DND-41 (cell line): ENCODE data around the gene MIS18BP1.

Source experiments
- ATAC-seq: fragments of 200-7000 bp; cut with Tn5 transposase; 3 replicates; pipeline ENCODE4 v1.9.1; 2021; ENCODE audit warnings: low read depth; ENCODE audit not compliant: insufficient read depth
- DNase-seq: peaks from one replicate; pipeline ENCODE4 v3.0.0-alpha.2; 2020
- H2AFZ ChIP-seq: 2 replicates; pipeline ENCODE4 v1.6.0; 2012; ENCODE audit warnings: low read depth, low read length
- H3K27ac ChIP-seq: 2 replicates; pipeline ENCODE4 v1.5.1; 2012; ENCODE audit warnings: low read length, inconsistent platforms
- H3K27me3 ChIP-seq: fragments of 200-600 bp; sonication (generic); 2 replicates; pipeline ENCODE4 v1.6.0; 2012; ENCODE audit warnings: low read length, mild to moderate bottlenecking, inconsistent platforms; ENCODE audit not compliant: insufficient read depth, poor library complexity
- H3K36me3 ChIP-seq: 2 replicates; pipeline ENCODE4 v1.5.1; 2012; ENCODE audit warnings: low read length, inconsistent platforms; ENCODE audit not compliant: insufficient read depth
- H3K4me1 ChIP-seq: 2 replicates; pipeline ENCODE4 v1.5.1; 2012; ENCODE audit warnings: mild to moderate bottlenecking, low read length; ENCODE audit not compliant: insufficient read depth
- H3K4me2 ChIP-seq: 2 replicates; pipeline ENCODE4 v1.6.0; 2012; ENCODE audit warnings: mild to moderate bottlenecking, moderate library complexity, low read length, inconsistent platforms; ENCODE audit not compliant: insufficient read depth
- H3K4me3 ChIP-seq, 2 experiments: fragments of 200-600 bp in 1 of 2; shearing (Covaris generic) in 1 of 2; 2 replicates each; pipeline ENCODE4 v1.5.1; 2012 to 2016; ENCODE audit warnings: inconsistent platforms in 2 of 2, low read length in 2 of 2, mild to moderate bottlenecking in 2 of 2, low read depth in 1 of 2, moderate library complexity in 1 of 2
- H3K79me2 ChIP-seq: 2 replicates; pipeline ENCODE4 v1.6.0; 2012; ENCODE audit warnings: low read length, inconsistent platforms; ENCODE audit not compliant: insufficient read depth
- H3K9ac ChIP-seq: 2 replicates; pipeline ENCODE4 v1.6.0; 2012; ENCODE audit warnings: low read depth, mild to moderate bottlenecking, inconsistent platforms, low read length, moderate library complexity
- H3K9me3 ChIP-seq: 2 replicates; pipeline ENCODE4 v1.5.1; 2012; ENCODE audit warnings: low read length, moderate library complexity, mild to moderate bottlenecking, inconsistent platforms; ENCODE audit not compliant: insufficient read depth, severe bottlenecking
- H4K20me1 ChIP-seq: 2 replicates; pipeline ENCODE4 v1.6.0; 2012; ENCODE audit warnings: low read length; ENCODE audit not compliant: insufficient read depth
- CTCF ChIP-seq: IDR thresholded peaks from 2 replicates; pipeline ENCODE4 v1.5.1; 2012; ENCODE audit warnings: borderline replicate concordance, low read length, moderate library complexity, mild to moderate bottlenecking; ENCODE audit not compliant: poor library complexity, severe bottlenecking; ENCODE audit errors: extremely low read depth
- EZH2 ChIP-seq: IDR thresholded peaks from 3 replicates; pipeline ENCODE4 v1.6.1; 2012; ENCODE audit warnings: borderline replicate concordance, low read depth, mild to moderate bottlenecking, moderate library complexity, low read length, inconsistent platforms; ENCODE audit not compliant: severe bottlenecking

The MIS18BP1 gene

GRCh38 chr14:45270031-45270430, 17.0 kb upstream of the MIS18BP1 start:
- H2AFZ ChIP-seq: no peak overlapping the region
- no peak for TF ChIP-seq CTCF
- TF ChIP-seq EZH2: no peak
- H3K9ac ChIP-seq: no peak overlapping the region
- H3K4me3 ChIP-seq: no peak overlapping the region
- H3K27ac ChIP-seq: no peak overlapping the region
- H3K4me2 ChIP-seq: no peak overlapping the region
- H3K9me3 ChIP-seq: no peaks in the 10 kb centered on the region
- no peak for DNase-seq
- H4K20me1 ChIP-seq: no peaks in the 10 kb centered on the region
- no peaks in the 10 kb centered on the region for H3K79me2 ChIP-seq
- ATAC-seq: no peak
- H3K4me1 ChIP-seq: no peaks in the 10 kb centered on the region
- no peaks in the 10 kb centered on the region for H3K27me3 ChIP-seq
- H3K36me3 ChIP-seq: no peaks in the 10 kb centered on the region

- Histone ChIP-seq H3K4me1 (no peaks in the 10 kb centered on the region), H3K4me2 (no peak overlapping the region), H3K27me3 (no peaks in the 10 kb centered on the region), H3K36me3 (no peaks in the 10 kb centered on the region), H3K4me3 (no peak overlapping the region), H4K20me1 (no peaks in the 10 kb centered on the region), H2AFZ (no peak overlapping the region), H3K27ac (no peak overlapping the region), H3K9me3 (no peaks in the 10 kb centered on the region), H3K79me2 (no peaks in the 10 kb centered on the region), H3K9ac (no peak overlapping the region)
- ATAC-seq: no peak
- no peak for DNase-seq
- no peak for TF ChIP-seq CTCF
- TF ChIP-seq EZH2: no peak
Observed at GRCh38 chr14:45267071-45267470, 14.1 kb upstream of the MIS18BP1 start.

- Histone ChIP-seq H3K9ac (no peak overlapping the region), H3K4me1 (no peaks in the 10 kb centered on the region), H3K79me2 (no peaks in the 10 kb centered on the region), H3K9me3 (peaks cover 22% of the 10 kb centered on the region), H4K20me1 (no peaks in the 10 kb centered on the region), H2AFZ (no peak overlapping the region), H3K4me2 (no peak overlapping the region), H3K27ac (no peak overlapping the region), H3K27me3 (no peaks in the 10 kb centered on the region), H3K4me3 (no peak overlapping the region), H3K36me3 (no peaks in the 10 kb centered on the region)
- TF ChIP-seq EZH2 (no peak), CTCF (no peak)
- ATAC-seq (no peak), DNase-seq (no peak)
Observed at GRCh38 chr14:45262637-45263036, 9.6 kb upstream of the MIS18BP1 start.

GRCh38 chr14:45261209-45261608, 8.2 kb upstream of the MIS18BP1 start:
- Histone ChIP-seq H3K4me3 (no peak overlapping the region), H3K36me3 (no peaks in the 10 kb centered on the region), H3K27me3 (no peaks in the 10 kb centered on the region), H3K27ac (no peak overlapping the region), H3K79me2 (no peaks in the 10 kb centered on the region), H2AFZ (no peak overlapping the region), H4K20me1 (no peaks in the 10 kb centered on the region), H3K9ac (no peak overlapping the region), H3K9me3 (peaks cover 23% of the 10 kb centered on the region), H3K4me1 (no peaks in the 10 kb centered on the region), H3K4me2 (no peak overlapping the region)
- no peak for TF ChIP-seq CTCF
- no peak for TF ChIP-seq EZH2
- DNase-seq: no peak
- no peak for ATAC-seq
